Effector memory CD8-positive, alpha-beta T cell (primary cell): ENCODE measurements around the gene DCC.

Experiments
- ATAC-seq: fragments of 150-1000 bp; cut with Tn5 transposase; replicated peaks from 2 replicates; pipeline ENCODE4 v1.10.0; 2021; ENCODE audit warnings: mild to moderate bottlenecking, moderate library complexity
- DNase-seq, 3 experiments: peaks; one replicate each; pipeline ENCODE4 v3.0.0; 2021
- H3K27ac Mint-ChIP-seq, 2 donors: one replicate each; pipeline ENCODE4 v1.8.0; 2022; ENCODE audit warnings: mild to moderate bottlenecking in 2 of 2, mixed read lengths in 2 of 2, moderate library complexity in 2 of 2
- H3K27me3 Mint-ChIP-seq, 2 donors: one replicate each; pipeline ENCODE4 v1.8.0; 2022; ENCODE audit warnings: mixed read lengths in 2 of 2
- H3K36me3 Mint-ChIP-seq: one replicate; pipeline ENCODE4 v1.8.0; 2022; ENCODE audit warnings: mild to moderate bottlenecking, moderate library complexity, mixed read lengths; ENCODE audit not compliant: insufficient read depth
- H3K4me1 Mint-ChIP-seq, 2 donors: one replicate each; pipeline ENCODE4 v1.8.0; 2022; ENCODE audit warnings: low read depth in 2 of 2, mixed read lengths in 2 of 2
- H3K4me3 Mint-ChIP-seq, 2 donors: one replicate each; pipeline ENCODE4 v1.8.0; 2022; ENCODE audit warnings: mild to moderate bottlenecking in 2 of 2, mixed read lengths in 2 of 2, moderate library complexity in 2 of 2
- H3K9me3 Mint-ChIP-seq, 2 donors: one replicate each; pipeline ENCODE4 v1.8.0; 2022; ENCODE audit warnings: mixed read lengths in 2 of 2

DCC gene

DNA sequence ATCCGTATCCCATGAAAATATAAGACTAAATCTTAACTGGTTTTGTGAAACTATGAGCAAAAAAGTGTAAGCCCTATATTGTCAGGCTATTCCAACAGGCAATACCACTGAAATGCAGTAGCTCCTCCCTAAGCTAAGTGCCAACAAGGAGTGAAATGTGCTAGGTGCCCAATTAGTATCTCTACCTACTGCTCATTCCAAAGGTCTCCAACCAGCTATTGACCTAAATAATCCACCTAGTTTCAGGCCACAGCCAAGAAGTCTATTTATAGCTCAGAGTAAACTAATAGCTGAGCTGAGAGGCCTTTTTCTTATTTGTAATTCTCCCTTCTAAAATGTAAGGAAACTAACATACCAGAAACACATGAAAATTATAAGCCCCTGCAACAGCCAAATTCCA lies 482.2 kb downstream of the DCC start:
- ATAC-seq (no peak), DNase-seq (no peak)
- no peaks in the 10 kb centered on the region for H3K4me1 Mint-ChIP-seq
- H3K27ac Mint-ChIP-seq = no peak overlapping the region
- H3K36me3 Mint-ChIP-seq = no peaks in the 10 kb centered on the region
- H3K27me3 Mint-ChIP-seq = no peaks in the 10 kb centered on the region
- no peak overlapping the region for H3K4me3 Mint-ChIP-seq
- peaks cover 0 to 9% of the 10 kb centered on the region in 2 donors for H3K9me3 Mint-ChIP-seq

DNA sequence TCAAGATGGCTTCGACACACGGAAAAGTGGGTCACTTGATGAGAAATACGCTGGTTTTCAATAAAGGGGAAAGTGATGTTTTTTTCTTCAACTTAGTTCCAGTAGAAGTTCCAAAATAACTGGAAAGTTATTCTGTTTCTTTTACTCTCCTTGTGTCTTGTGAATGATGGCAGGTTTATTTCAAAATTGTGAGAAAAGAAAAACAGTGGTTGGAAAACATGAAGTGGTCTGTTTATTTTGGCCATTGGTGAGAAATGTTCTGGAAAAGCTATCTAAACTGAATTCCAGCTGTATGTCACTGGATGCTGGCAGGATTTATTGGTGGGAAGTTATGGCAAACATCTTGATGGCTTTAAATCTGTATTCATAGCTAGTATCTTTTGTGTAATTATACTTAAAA lies 484.1 kb downstream of the DCC start:
- H3K27me3 Mint-ChIP-seq = no peaks in the 10 kb centered on the region
- H3K36me3 Mint-ChIP-seq = no peaks in the 10 kb centered on the region
- DNase-seq = no peak
- peaks cover 0 to 9% of the 10 kb centered on the region in 2 donors for H3K9me3 Mint-ChIP-seq
- no peak for ATAC-seq
- no peaks in the 10 kb centered on the region for H3K4me1 Mint-ChIP-seq
- H3K27ac Mint-ChIP-seq = no peak overlapping the region
- no peak overlapping the region for H3K4me3 Mint-ChIP-seq

GRCh38 chr18:52826994-52827393 lies 487.0 kb downstream of the DCC start:
- Mint-ChIP-seq H3K4me1 (no peaks in the 10 kb centered on the region), H3K27me3 (no peaks in the 10 kb centered on the region), H3K27ac (no peak overlapping the region), H3K4me3 (no peak overlapping the region), H3K9me3 (peaks cover 8 to 11% of the 10 kb centered on the region in 2 donors), H3K36me3 (no peaks in the 10 kb centered on the region)
- ATAC-seq (no peak), DNase-seq (no peak)

DNA sequence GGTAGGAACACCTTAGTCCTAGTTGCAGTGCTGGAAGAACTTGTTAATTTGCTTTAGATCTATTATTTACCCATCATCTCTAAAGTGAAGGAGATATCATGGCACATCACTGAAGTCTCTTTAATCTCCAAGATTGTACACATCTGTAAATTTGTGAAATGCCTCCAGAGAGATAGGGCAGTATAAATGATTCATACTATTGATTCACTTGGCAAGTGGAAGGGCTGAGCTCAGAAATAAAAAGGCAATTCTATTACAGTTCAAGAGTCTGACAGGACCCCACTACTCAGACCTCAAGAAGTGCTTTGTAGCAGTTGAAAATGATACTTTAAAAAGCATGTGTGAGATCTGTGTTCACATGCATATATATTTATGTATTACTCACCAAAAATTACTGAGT lies 489.3 kb downstream of the DCC start:
- Mint-ChIP-seq H3K27ac (no peak overlapping the region), H3K27me3 (no peaks in the 10 kb centered on the region), H3K4me3 (no peak overlapping the region), H3K4me1 (no peaks in the 10 kb centered on the region), H3K9me3 (peaks cover 2 to 11% of the 10 kb centered on the region in 2 donors), H3K36me3 (no peaks in the 10 kb centered on the region)
- ATAC-seq (no peak), DNase-seq (no peak)

- ATAC-seq (no peak), DNase-seq (no peak)
- no peaks in the 10 kb centered on the region for H3K4me1 Mint-ChIP-seq
- H3K27ac Mint-ChIP-seq = no peak overlapping the region
- H3K36me3 Mint-ChIP-seq = no peaks in the 10 kb centered on the region
- H3K9me3 Mint-ChIP-seq = peaks cover 2 to 11% of the 10 kb centered on the region in 2 donors
- no peak overlapping the region for H3K4me3 Mint-ChIP-seq
- no peaks in the 10 kb centered on the region for H3K27me3 Mint-ChIP-seq
Observed at GRCh38 chr18:52829876-52830405, 489.9 kb downstream of the DCC start.

DNA sequence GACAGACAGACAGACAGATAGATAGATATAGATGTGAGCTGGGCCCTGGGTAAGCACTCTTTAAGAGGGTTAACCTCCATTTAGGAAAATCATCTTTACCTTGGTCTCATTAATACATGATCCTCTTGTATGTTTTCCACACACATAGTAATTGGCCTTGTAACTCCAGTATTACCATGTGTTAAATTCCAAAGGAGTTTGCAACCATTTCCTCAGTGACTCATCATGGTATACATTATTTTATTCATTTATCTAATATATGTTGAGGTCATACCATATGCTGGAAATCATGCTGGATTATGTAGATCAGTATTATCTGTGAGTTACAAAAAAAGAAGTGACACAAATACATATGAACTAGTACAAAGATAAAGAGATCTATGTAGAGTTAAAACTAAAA lies 504.3 kb downstream of the DCC start:
- no peak for ATAC-seq
- Mint-ChIP-seq H3K9me3 (peaks cover 0 to 13% of the 10 kb centered on the region in 2 donors), H3K4me1 (no peaks in the 10 kb centered on the region), H3K27me3 (no peaks in the 10 kb centered on the region), H3K27ac (no peak overlapping the region), H3K36me3 (no peaks in the 10 kb centered on the region), H3K4me3 (no peak overlapping the region)
- DNase-seq = no peak

GRCh38 chr18:52845036-52845435 lies 505.0 kb downstream of the DCC start:
- ATAC-seq = no peak
- H3K9me3 Mint-ChIP-seq = peaks cover 0 to 13% of the 10 kb centered on the region in 2 donors
- H3K36me3 Mint-ChIP-seq = no peaks in the 10 kb centered on the region
- no peaks in the 10 kb centered on the region for H3K4me1 Mint-ChIP-seq
- no peaks in the 10 kb centered on the region for H3K27me3 Mint-ChIP-seq
- H3K27ac Mint-ChIP-seq = no peak overlapping the region
- H3K4me3 Mint-ChIP-seq = no peak overlapping the region
- DNase-seq = no peak

- no peak overlapping the region for H3K4me3 Mint-ChIP-seq
- DNase-seq = no peak
- ATAC-seq = no peak
- peaks cover 0 to 8% of the 10 kb centered on the region in 2 donors for H3K9me3 Mint-ChIP-seq
- no peaks in the 10 kb centered on the region for H3K4me1 Mint-ChIP-seq
- H3K27me3 Mint-ChIP-seq = no peaks in the 10 kb centered on the region
- no peaks in the 10 kb centered on the region for H3K36me3 Mint-ChIP-seq
- no peak overlapping the region for H3K27ac Mint-ChIP-seq
Observed at GRCh38 chr18:52850031-52850560, 510.1 kb downstream of the DCC start.

DNA sequence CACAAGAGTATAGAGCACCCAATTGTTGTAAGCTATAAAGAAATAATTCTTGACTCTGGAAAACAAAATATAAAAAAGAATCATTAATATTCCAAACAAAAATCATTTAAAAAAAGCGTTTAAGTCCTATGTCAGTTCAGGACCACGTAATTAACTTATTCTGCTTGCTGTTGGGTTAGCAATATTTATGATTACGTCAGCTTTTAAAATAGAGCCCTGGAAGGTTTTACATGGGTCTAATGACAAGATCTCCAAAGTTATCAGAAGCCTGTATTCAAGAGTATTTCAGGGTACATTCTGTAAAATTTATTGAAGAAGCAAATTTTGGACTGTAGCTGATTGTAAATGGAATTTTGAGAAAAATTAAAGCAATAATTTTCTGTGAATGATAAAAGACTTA lies 521.6 kb downstream of the DCC start:
- no peak overlapping the region for H3K27ac Mint-ChIP-seq

DNA sequence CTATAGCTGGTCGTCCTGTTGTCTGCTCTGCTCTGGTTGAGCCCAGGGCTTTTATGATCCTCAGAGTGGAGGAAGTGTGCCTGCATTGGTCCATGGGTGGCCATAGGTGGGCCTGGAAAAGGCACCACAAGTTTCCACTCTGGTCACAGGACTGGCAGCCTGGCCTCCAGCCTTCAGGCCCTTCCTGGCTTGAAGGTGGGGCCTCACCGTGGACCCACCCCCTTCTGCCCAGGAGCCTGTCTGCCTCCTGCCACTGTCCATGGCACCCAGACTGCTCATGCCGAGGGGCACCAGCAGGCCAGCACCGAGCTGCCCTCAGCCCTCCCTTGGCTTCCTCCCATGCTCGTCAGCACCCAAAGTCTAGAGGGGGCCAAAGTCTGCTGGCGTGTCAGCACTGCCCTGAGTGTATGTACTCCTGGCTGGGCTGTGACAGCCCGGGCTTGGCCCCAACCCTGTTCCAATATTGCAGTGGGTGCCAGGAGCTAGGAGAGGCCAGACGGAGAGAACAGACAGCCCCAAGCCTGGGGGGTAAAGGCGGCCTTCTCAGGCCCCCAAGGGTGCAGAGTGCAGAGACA lies 529.4 kb downstream of the DCC start:
- Mint-ChIP-seq H3K36me3 (no peaks in the 10 kb centered on the region), H3K4me1 (no peaks in the 10 kb centered on the region), H3K9me3 (peaks cover 2 to 7% of the 10 kb centered on the region in 2 donors), H3K27me3 (no peaks in the 10 kb centered on the region), H3K27ac (no peak overlapping the region), H3K4me3 (no peak overlapping the region)
- ATAC-seq (no peak), DNase-seq (no peak)

More for the DNA sequence above, 521.6 kb downstream of the DCC start:
- ATAC-seq (no peak), DNase-seq (no peak)
- Mint-ChIP-seq H3K9me3 (peaks cover 0 to 7% of the 10 kb centered on the region in 2 donors), H3K4me1 (no peaks in the 10 kb centered on the region), H3K4me3 (no peak overlapping the region), H3K27me3 (no peaks in the 10 kb centered on the region), H3K36me3 (no peaks in the 10 kb centered on the region)

- H3K27me3 Mint-ChIP-seq = no peaks in the 10 kb centered on the region
- peaks cover 6 to 7% of the 10 kb centered on the region in 2 donors for H3K9me3 Mint-ChIP-seq
- ATAC-seq = no peak
- H3K4me1 Mint-ChIP-seq = no peaks in the 10 kb centered on the region
- no peak for DNase-seq
- H3K36me3 Mint-ChIP-seq = no peaks in the 10 kb centered on the region
- no peak overlapping the region for H3K4me3 Mint-ChIP-seq
- H3K27ac Mint-ChIP-seq = no peak overlapping the region
Observed at GRCh38 chr18:52869942-52870907, 530.2 kb downstream of the DCC start.

DNA sequence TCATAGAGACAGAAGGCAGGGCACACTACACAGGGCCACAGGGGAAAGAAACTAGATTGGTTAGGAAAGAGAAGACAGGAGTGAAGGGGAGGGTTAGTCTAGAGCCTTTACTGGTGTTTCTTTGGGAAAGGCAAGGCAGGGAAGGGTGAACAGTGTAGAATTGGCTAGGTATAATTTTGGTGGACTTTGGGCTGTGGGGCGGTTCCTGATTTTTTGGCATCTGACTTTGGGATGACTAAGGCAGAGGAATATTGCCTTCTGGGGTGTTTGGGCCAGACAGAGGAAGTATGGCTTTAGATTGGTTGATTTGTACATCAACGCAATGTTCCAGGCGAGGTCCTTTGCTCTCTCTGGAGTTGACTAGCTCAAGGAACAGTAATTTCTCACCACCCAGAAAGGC lies 534.8 kb downstream of the DCC start:
- DNase-seq (no peak), ATAC-seq (no peak)
- no peak overlapping the region for H3K4me3 Mint-ChIP-seq
- H3K4me1 Mint-ChIP-seq = no peaks in the 10 kb centered on the region
- no peaks in the 10 kb centered on the region for H3K36me3 Mint-ChIP-seq
- H3K9me3 Mint-ChIP-seq = peaks cover 8 to 15% of the 10 kb centered on the region in 2 donors
- no peak overlapping the region for H3K27ac Mint-ChIP-seq
- no peaks in the 10 kb centered on the region for H3K27me3 Mint-ChIP-seq

GRCh38 chr18:52875725-52876124 lies 535.7 kb downstream of the DCC start:
- no peaks in the 10 kb centered on the region for H3K36me3 Mint-ChIP-seq
- DNase-seq (no peak), ATAC-seq (no peak)
- H3K27ac Mint-ChIP-seq = no peak overlapping the region
- no peaks in the 10 kb centered on the region for H3K27me3 Mint-ChIP-seq
- no peaks in the 10 kb centered on the region for H3K4me1 Mint-ChIP-seq
- peaks cover 5 to 15% of the 10 kb centered on the region in 2 donors for H3K9me3 Mint-ChIP-seq
- H3K4me3 Mint-ChIP-seq = no peak overlapping the region

- no peak overlapping the region for H3K27ac Mint-ChIP-seq
- H3K4me3 Mint-ChIP-seq = no peak overlapping the region
- DNase-seq = no peak
- peaks cover 6 to 12% of the 10 kb centered on the region in 2 donors for H3K9me3 Mint-ChIP-seq
- no peaks in the 10 kb centered on the region for H3K4me1 Mint-ChIP-seq
- no peaks in the 10 kb centered on the region for H3K36me3 Mint-ChIP-seq
- no peak for ATAC-seq
- no peaks in the 10 kb centered on the region for H3K27me3 Mint-ChIP-seq
Observed at GRCh38 chr18:52888014-52888413, 548.0 kb downstream of the DCC start.
